ENCODE measurements around the gene MAPK8.

DNA sequence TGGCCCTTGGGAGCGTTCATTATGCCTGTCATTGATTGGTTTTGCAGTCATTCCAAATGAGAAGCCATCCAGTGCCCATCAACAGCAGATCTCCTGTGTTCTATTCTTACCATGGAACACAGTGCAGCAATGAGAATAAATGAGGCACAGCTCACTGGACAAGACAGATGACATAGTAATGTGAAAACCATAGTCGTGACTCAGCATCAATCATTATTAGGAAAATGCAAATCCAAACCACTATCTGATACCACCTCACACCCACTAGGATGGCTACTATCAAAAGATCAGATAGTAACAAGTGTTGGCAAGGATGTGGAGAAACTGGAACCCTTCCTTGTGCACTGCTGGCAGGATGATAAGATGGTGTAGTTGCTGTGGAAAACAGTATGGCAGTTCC lies 153.7 kb downstream of the MAPK8 start:
- no peak for TF ChIP-seq ZNF274 (IDR thresholded peaks at IDR 0.05; ENCODE audit: low read depth, low read length)
- no peak for TF ChIP-seq YY1 (IDR thresholded peaks at IDR 0.05; ENCODE audit: insufficient read depth, insufficient read length)
